GM18517 (cell line): ENCODE results near the gene SCAMP4.
"Not testable (repeated sequence)": the region's sequence is repeated elsewhere in the genome, so short reads cannot be mapped to it uniquely, and the experiment has no call there.

Experiments
- ATAC-seq: cut with Tn5 transposase; IDR thresholded peaks from one replicate; pipeline ENCODE4 v1.9.1; 2021; ENCODE audit warnings: mild to moderate bottlenecking, moderate library complexity; ENCODE audit not compliant: unreplicated experiment

Gene SCAMP4

GRCh38 chr19:1882089-1882785, 23.0 kb upstream of the SCAMP4 start:
- ATAC-seq = no peak

DNA sequence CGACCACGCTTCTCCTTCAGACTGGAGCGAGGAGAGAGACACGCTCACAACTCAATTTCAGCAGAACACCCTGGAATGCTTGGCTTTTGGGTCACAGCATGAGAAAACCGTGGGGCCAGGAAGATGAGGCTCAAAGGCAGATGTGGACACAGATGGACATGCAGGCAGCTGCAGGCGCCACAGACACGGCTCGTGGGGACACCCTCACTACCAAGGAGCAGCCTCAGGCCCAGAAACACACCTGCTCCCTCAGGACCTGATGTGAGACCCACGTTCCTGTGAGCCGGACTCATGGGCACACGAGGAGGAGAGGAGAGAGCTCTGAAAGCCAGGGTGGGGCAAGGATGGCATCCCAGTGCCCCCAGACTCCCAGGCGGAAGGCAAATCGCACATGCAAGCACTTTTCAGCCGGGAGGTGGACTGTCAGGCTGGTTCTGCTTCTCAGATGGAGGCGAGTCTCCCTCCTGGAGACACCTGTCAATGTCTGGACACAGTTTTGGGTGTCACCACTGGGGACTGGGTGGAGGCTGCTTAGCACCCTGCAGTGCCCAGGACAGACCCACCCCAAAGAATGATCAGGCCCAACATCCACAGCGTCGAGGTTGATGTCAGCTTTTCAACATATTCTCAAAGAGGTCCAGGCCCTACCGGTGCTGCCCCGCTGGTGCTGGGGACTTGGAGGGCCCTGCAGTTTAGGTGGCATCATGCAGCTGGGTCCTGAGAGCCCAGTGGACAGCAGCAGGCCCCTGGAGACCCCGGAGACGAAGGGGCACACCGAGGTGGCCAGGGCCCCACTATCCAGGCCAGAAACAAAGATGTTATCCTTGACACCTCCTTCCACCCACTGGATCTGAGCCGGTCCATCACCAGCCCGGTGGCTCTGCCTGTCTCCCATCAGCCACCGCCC, 22.2 kb upstream of the SCAMP4 start:
- no peak for ATAC-seq

DNA sequence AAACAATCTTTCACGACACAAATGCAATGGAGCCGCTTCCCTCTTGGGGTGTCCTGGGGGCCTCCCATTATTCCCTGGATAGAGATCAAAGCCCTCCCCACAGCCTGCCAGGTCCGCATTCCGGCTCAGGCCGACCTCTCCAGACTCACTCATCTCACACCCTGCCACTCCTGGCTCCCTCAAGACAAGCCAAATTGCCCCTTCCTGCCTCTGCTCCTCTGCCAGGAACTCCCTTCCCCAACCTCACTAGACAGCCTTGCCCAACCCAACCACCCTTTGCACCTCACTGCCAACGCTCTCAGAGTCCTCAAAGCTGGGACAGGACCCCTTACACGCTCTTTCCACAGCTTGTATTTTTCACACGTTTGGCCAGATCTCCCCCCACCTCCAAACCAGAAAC, 21.4 kb upstream of the SCAMP4 start:
- ATAC-seq = no peak

- no peak for ATAC-seq
These were observed 20.9 kb upstream of the SCAMP4 start for GRCh38 chr19:1884291-1884718.

DNA sequence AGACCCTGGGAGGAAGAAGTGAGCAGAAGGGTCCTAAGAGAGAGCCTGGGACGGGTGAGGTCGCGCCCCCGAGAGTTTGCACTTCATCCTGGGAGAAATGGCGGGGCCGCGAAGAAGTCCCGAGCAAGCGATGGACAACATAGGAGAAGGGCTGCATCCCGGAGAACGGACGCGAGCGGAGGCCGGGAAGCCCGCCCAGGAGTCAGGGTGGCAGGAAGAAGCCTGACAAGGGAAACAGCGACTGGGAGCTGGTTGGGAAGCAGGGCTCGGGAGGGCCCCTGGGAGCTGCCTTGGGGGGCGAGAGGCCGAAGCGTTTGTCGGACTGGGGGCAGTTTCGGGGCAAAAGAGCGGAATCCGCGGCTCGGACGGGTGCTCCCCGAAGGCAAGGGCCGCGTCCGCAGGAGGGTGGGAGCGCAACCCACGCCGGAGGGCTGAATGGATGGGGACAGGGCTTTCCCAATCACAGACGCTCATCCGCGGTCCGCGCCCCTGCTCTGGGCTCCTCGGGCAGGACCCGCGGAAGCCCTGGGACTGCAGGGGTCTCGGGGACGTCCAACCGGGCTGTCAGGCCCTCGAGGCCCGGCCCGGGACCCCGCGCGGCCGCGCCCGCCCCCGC, 20.4 kb upstream of the SCAMP4 start:
- ATAC-seq = no peak

DNA sequence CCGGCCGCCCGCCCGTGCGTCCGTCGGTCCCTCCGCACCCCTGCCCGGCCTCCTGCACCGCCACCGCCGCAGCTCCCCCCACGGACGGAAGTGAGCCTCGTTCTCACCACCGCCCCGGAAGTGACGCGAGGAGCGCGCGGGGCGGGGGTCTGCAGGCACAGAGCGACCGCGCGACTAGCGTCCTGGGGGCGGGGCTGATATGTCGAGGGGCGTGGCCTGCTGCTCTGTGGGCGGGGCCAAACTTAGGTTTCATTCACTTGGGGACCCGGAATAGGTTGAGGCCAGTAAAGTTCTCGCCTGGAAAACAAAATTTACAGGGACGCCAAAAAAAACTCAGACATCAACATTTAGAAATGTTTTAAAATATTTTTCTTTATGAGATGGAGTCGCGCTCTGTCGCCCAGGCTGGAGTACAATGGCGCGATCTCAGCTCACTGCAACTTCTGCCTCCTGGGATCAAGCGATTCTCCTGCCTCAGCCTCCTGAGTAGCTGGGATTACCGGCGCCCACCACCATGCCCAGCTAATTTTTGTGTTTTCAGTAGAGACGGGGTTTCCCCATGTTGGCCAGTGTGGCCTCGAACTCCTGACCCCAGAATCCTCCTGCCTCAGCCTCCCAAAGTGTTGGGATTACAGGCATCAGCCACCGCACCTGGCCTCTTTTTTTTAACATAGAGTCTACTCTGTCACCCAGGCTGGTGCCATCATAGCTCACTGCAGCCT, 19.6 kb upstream of the SCAMP4 start, which contains the start of gene ABHD17A:
Gene ABHD17A (minus strand): TSS at position 99 of the 722 bp plus-strand sequence. CDS start 3,930 bp downstream, outside the sequence.
- peak; percentile 54 for ATAC-seq

DNA sequence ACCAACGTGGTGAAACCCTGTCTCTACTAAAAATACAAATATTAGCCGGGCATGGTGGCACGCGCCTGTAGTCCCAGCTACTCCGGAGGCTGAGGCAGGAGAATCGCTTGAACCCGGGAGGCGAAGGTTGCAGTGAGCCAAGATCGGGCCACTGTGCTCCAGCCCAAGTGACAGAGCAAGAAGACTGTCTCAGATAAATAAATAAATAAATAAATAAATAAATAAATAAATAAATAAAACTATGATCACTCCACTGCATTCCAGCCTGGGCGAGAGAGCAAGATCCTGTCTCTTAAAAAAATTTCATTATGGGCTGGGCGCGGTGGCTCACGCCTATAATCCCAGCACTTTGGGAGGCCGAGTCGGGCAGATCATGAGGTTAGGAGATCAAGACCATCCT, 18.8 kb upstream of the SCAMP4 start:
- not testable (repeated sequence) for ATAC-seq

GRCh38 chr19:1888385-1888784, 16.8 kb upstream of the SCAMP4 start:
- no peak for ATAC-seq

DNA sequence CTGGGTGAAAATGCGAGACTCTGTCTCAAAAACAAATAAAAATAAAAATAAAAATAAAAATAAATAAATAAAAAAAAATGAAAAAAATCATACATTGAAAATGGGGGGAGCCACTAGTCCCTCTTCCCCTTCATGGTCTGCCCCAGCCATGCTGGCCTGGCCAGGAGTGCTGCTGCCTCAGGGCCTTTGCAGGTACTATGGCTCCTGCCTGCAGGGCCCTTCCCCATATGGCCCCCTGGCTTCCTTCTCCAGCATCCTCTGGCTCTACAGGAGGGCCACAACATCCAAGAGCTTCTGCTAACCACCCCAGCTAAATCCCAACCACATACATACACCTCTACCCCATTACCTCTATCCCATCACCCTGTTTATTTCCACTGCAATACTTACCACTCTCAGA, 15.3 kb upstream of the SCAMP4 start:
- ATAC-seq = no peak

DNA sequence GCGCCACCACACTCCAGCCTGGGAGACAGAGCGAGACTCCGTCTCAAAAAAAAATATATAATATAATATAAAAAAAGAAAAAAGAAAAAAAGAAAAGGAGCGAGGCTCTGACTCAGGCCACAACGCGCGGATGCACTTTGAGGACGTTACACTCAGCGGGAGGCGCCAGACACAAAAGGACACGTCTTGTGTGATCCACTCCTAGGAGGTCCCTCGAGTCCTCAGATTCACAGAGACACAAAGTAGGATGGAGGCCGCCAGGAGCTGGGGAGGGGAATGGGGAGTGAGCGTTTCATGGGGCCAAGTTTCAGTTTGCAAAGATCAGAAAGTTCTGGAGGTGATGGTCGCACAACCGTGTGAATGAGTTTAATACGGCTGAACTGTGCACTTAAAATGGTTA, 11.4 kb upstream of the SCAMP4 start:
- ATAC-seq = no peak

DNA sequence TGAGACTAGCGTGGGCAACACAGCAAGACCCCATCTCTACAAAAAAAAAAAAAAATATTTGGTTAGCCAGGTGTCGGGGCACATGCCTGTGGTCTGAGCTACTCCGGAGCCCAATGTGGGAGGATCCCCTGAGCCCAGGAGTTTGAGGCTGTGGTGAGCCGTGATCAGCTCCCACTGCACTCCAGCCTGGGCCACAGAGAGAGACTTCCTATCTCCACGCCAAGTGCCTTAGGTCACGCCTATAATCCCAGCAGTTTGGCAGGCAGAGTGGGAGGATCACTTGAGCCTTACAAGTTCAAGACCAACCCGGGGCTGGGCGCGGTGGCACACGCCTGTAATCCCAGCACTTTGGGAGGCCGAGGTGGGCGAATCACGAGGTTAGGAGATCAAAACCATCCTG, 8.7 kb upstream of the SCAMP4 start:
- ATAC-seq = no peak

DNA sequence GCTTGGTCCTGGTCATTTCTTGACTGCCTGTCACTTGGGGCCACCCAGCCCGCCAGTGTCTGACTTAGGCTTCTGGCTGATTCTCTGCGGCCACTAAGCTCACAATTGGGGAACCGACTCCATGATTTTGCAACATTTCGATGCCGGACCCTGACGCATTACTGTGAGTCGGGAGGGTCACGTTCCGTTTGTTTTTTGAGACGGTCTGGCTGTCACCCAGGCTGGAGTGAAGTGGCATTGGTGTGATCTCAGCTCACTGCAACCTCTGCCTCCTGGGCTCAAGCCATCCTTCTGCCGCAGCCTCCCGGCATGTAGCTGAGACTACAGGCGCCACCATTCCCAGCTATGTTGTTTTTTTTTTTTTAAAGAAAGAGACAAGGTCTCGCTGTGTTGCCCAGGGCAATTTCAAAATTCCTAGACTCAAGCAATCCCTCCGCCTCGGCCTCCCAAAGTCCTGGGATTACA, 3.2 kb upstream of the SCAMP4 start:
- ATAC-seq = no peak

DNA sequence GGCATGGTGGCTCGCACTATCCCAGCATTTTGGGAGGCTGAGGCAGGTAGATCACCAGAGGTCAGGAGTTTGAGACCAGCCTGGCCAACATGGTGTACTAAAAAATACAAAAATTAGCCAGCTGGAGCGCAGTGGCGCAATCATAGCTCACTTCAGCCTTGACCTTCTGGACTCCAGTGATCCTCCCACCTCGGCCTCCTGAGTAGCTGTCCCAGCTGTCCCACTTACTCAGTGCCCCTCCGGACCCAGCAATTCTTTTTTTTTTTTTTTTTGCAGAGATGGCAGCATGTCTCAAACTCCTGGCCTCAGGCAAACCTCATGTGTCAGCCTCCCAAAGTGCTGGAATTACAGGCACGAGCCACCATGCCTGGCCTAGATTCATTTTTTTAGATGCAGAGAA, 2.3 kb upstream of the SCAMP4 start:
- no peak for ATAC-seq

DNA sequence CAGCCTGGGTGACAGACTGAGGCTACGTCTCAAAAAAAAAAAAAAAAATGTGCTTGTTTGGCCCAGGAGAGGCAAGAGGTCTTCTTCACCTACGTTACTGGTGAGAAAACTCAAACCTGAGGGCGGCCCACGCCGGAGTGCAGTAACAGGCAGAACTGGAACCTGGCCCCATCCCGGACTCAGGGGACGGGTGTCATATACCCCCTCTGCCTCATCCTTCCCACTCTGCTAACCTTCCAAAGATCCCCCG, 414 bp upstream of the SCAMP4 start:
- ATAC-seq = peak; percentile 36

DNA sequence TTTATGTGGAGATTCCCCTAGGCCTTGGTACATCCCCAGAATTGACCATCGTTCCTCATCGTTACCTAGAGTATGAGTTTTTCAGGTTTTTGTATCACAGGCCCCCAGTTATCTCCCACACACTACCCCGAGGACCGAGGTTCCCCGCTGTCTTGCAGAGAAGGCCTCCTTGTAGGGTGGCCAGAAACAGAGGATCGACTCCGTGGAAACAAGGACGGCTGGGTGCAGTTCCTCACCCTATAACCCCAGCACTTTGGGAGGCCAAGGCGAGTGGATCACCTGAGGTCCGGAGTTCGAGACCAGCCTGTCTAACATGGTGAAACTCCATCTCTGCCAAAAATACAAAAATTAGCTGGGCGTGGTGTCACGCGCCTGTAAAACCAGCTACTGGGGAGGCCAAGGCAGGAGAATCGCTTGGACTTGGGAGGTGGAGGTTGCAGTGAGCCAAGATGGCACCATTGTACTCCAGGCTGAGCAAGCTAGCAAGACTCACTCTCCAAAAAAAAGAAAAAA, 720 bp downstream of the SCAMP4 start:
- no peak for ATAC-seq

GRCh38 chr19:1906985-1907562, 1.9 kb downstream of the SCAMP4 start:
- ATAC-seq = no peak

DNA sequence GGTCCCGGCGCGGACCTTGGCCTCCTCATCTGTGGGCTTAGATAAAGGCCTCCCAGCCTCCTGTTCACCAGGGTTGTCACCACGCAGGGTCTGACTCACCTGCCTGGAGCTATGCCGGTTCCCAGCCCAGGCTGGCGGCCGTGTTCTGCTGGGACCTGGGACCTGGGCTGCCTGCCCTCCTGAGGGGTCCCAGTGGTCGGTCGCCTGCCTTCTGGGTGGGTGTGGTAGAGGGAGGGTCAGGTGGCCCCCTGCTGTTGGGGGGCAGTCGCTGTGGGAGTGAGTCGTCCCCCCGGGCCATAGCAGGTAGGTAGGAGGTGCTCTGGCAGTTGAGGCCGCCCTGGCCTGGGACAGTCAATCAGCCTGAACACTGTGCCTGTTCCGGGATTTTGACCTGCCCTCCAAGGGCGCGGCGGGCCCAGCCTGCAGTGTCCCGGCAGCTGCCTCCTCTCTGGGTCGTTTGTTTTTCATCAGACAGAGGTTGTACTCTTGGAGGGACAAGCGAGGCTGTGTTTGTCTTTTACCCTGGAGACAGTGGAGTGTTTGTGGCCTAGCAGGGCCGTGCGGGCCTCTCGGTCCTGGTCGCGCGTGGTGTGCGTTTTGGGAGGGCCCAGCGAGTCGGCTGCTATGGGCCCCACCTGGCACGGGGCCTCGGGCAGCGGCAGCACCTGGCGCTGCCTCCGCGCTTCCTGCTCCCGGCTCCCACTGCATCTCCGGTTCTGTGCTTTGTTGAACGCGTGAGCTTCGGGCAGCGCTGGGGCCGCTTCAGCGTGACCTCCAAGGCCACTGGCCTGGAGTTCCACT, 2.6 kb downstream of the SCAMP4 start:
- ATAC-seq = no peak

DNA sequence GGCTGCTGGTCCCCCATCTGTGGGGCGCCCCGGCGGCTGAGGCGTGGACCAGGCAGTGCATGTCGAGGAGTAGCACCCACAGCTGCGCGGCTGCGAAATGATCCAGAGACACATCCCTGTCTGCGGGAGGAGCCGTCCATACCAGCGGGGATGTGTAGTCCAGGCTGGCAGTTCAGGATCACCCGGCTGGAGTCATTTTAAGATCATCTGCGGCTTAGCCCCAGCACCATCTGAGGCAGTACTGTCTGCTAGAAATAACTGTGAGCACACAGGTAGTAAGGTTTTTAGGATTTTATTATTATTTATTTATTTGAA, 3.1 kb downstream of the SCAMP4 start:
- ATAC-seq = no peak

GRCh38 chr19:1909761-1910080, 4.5 kb downstream of the SCAMP4 start:
- no peak for ATAC-seq

GRCh38 chr19:1910177-1910576, 5.0 kb downstream of the SCAMP4 start:
- no peak for ATAC-seq
